HEK293T (cell line): ENCODE data around the gene LARP4.

Source experiments
- CTCF ChIA-PET: fragments of 350-600 bp; formaldehyde crosslinking; extraction: SDS; loops from one replicate; lab custom pipeline; 2021; ENCODE audit warnings: antibody characterized with exemption, inconsistent platforms; lab: Yijun Ruan, JAX
- POLR2A ChIA-PET: fragments of 350-600 bp; formaldehyde crosslinking; extraction: SDS; loops from one replicate; lab custom pipeline; 2020; ENCODE audit warnings: antibody characterized with exemption, inconsistent platforms; lab: Yijun Ruan, JAX
- DNase-seq: peaks from one replicate; pipeline ENCODE4 v3.0.0; 2012; ENCODE audit warnings: mixed read lengths; ENCODE audit errors: extremely low spot score
- ARNT ChIP-seq: fragments of 450-650 bp; IDR thresholded peaks from 2 replicates; pipeline ENCODE4 v1.6.1; 2017; ENCODE audit warnings: mild to moderate bottlenecking
- BHLHE40 ChIP-seq: fragments of 450-650 bp; IDR thresholded peaks from 2 replicates; pipeline ENCODE4 v1.6.1; 2016; ENCODE audit warnings: mild to moderate bottlenecking, moderate library complexity, borderline replicate concordance
- CTBP1 ChIP-seq: fragments of 450-650 bp; IDR thresholded peaks from 2 replicates; pipeline ENCODE4 v1.6.1; 2016; ENCODE audit warnings: borderline replicate concordance
- ELF4 ChIP-seq: fragments of 450-650 bp; IDR thresholded peaks from 2 replicates; pipeline ENCODE4 v1.6.1; 2017; ENCODE audit warnings: antibody characterized with exemption
- FOXA1 ChIP-seq: fragments of 450-650 bp; IDR thresholded peaks from 2 replicates; pipeline ENCODE4 v1.6.1; 2016; ENCODE audit warnings: mild to moderate bottlenecking
- FOXK2 ChIP-seq: fragments of 450-650 bp; IDR thresholded peaks from 2 replicates; pipeline ENCODE4 v1.6.1; 2016; ENCODE audit warnings: mild to moderate bottlenecking
- FOXM1 ChIP-seq: fragments of 450-650 bp; IDR thresholded peaks from 2 replicates; pipeline ENCODE4 v1.6.1; 2017; ENCODE audit warnings: mild to moderate bottlenecking, borderline replicate concordance
- HDGF ChIP-seq: fragments of 450-650 bp; IDR thresholded peaks from 2 replicates; pipeline ENCODE4 v1.6.1; 2017; ENCODE audit warnings: antibody characterized with exemption, borderline replicate concordance
- L3MBTL2 ChIP-seq: fragments of 450-650 bp; conservative IDR thresholded peaks from 2 replicates; pipeline ENCODE4 v1.6.1; 2016; ENCODE audit warnings: mild to moderate bottlenecking
- LEF1 ChIP-seq: fragments of 450-650 bp; IDR thresholded peaks from 2 replicates; pipeline ENCODE4 v1.6.1; 2017; ENCODE audit warnings: mild to moderate bottlenecking, borderline replicate concordance
- NFRKB ChIP-seq: fragments of 450-650 bp; IDR thresholded peaks from 2 replicates; pipeline ENCODE4 v1.6.1; 2016; ENCODE audit warnings: mild to moderate bottlenecking, moderate library complexity
- PKNOX1 ChIP-seq: fragments of 450-650 bp; IDR thresholded peaks from 2 replicates; pipeline ENCODE4 v1.6.1; 2016
- SP1 ChIP-seq: fragments of 450-650 bp; IDR thresholded peaks from 2 replicates; pipeline ENCODE4 v1.6.1; 2017
- SUZ12 ChIP-seq: fragments of 450-650 bp; IDR thresholded peaks from 2 replicates; pipeline ENCODE4 v1.6.1; 2016; ENCODE audit warnings: mild to moderate bottlenecking
- TARDBP ChIP-seq: fragments of 450-650 bp; IDR thresholded peaks from 2 replicates; pipeline ENCODE4 v1.6.1; 2016
- ZNF384 ChIP-seq: fragments of 450-650 bp; IDR thresholded peaks from 2 replicates; pipeline ENCODE4 v1.6.1; 2016

LARP4 gene

GRCh38 chr12:50400638-50401499 lies at the start of gene LARP4:
LARP4 (plus strand) TSS chr12:50400885; CDS start chr12:50401011, 126 bp downstream.
- ChIA-PET POLR2A (interaction anchor here (0.8 to 1.2 kb wide), 2 partner anchors 9 to 23 kb away, joined by 3 to 4 read pairs; no protein-coding TSS in a partner anchor), CTCF (no interaction called here)
- peak; percentile 94 for DNase-seq
- TF ChIP-seq SP1 (no peak), FOXK2 (no peak), ARNT (no peak), FOXM1 (no peak), CTBP1 (no peak), LEF1 (no peak), BHLHE40 (no peak), TARDBP (no peak), ELF4 (peak; percentile 66), HDGF (no peak), L3MBTL2 (peak; percentile 56), NFRKB (no peak), SUZ12 (no peak), ZNF384 (no peak), FOXA1 (no peak), PKNOX1 (peak; percentile 61)

GRCh38 chr12:50351120-50352043 lies 49.3 kb upstream of the LARP4 start:
- DNase-seq: peak; percentile 21
- no peak for TF ChIP-seq CTBP1
- no peak for TF ChIP-seq FOXK2
- no peak for TF ChIP-seq PKNOX1
- TF ChIP-seq LEF1: no peak
- TF ChIP-seq ELF4: no peak
- no peak for TF ChIP-seq FOXA1
- TF ChIP-seq SUZ12: no peak
- TF ChIP-seq ARNT: no peak
- TF ChIP-seq L3MBTL2: no peak
- TF ChIP-seq NFRKB: no peak
- TF ChIP-seq FOXM1: no peak
- no peak for TF ChIP-seq BHLHE40
- TF ChIP-seq SP1: no peak
- no peak for TF ChIP-seq HDGF
- no peak for TF ChIP-seq ZNF384
- TF ChIP-seq TARDBP: no peak
- CTCF ChIA-PET: interaction anchor here (0.6 kb wide), 2 partner anchors 15 to 22 kb away, joined by 3 to 6 read pairs; no protein-coding TSS in a partner anchor
- POLR2A ChIA-PET: interaction anchor here (1.4 kb wide), 1 partner anchor 9 kb away, joined by 5 read pairs; no protein-coding TSS in a partner anchor

GRCh38 chr12:50353404-50353803 lies 47.3 kb upstream of the LARP4 start:
- ChIA-PET CTCF (no interaction called here), POLR2A (no interaction called here)
- TF ChIP-seq NFRKB (no peak), ZNF384 (no peak), CTBP1 (no peak), TARDBP (no peak), FOXK2 (no peak), LEF1 (no peak), ARNT (no peak), BHLHE40 (no peak), L3MBTL2 (no peak), SP1 (no peak), HDGF (no peak), PKNOX1 (no peak), ELF4 (no peak), FOXA1 (no peak), SUZ12 (no peak), FOXM1 (no peak)
- DNase-seq: no peak

- ChIA-PET CTCF (no interaction called here), POLR2A (no interaction called here)
- no peak for DNase-seq
- TF ChIP-seq BHLHE40 (no peak), ARNT (no peak), ZNF384 (no peak), PKNOX1 (no peak), TARDBP (no peak), SUZ12 (no peak), CTBP1 (no peak)
These were observed 46.7 kb upstream of the LARP4 start for GRCh38 chr12:50353869-50354593.
